Neural cell (in vitro differentiated cells): ENCODE measurements around the gene ABHD12B. TPM values are rescaled to one million over a fixed set of nuclear protein-coding genes. Genes with fewer than 3 reads are reported as not detected.
A peak's percentile ranks its signal among the peaks of the same experiment; 100 is the strongest.

Experiments used
- H2AFZ ChIP-seq: fragments of 200-600, 300-800 bp; sonication (generic), shearing (Covaris generic); 2 replicates; pipeline ENCODE4 v1.6.0; 2014; ENCODE audit warnings: low read depth, mild to moderate bottlenecking, antibody characterized with exemption, low read length, moderate library complexity
- H3F3A ChIP-seq: fragments of 200-600 bp; shearing (Covaris generic); 2 replicates; pipeline ENCODE4 v1.6.1; 2016; ENCODE audit warnings: mild to moderate bottlenecking, moderate library complexity, mixed read lengths, antibody characterized with exemption, low read length; ENCODE audit not compliant: insufficient read depth, poor library complexity, severe bottlenecking
- H3K27ac ChIP-seq: fragments of 200-600, 300-800 bp; sonication (generic), shearing (Covaris generic); 2 replicates; pipeline ENCODE4 v1.5.1; 2014; ENCODE audit warnings: mild to moderate bottlenecking, low read length, moderate library complexity
- H3K27me3 ChIP-seq: fragments of 300-800, 200-600 bp; sonication (generic), shearing (Covaris generic); 2 replicates; pipeline ENCODE4 v1.6.0; 2014; ENCODE audit warnings: mild to moderate bottlenecking, low read depth, low read length, moderate library complexity; ENCODE audit not compliant: insufficient read depth
- H3K36me3 ChIP-seq: fragments of 300-800, 200-600 bp; sonication (generic), shearing (Covaris generic); 2 replicates; pipeline ENCODE4 v1.5.1; 2014; ENCODE audit warnings: mild to moderate bottlenecking, antibody characterized with exemption, low read length, moderate library complexity; ENCODE audit not compliant: insufficient read depth
- H3K4me2 ChIP-seq: fragments of 300-800, 200-600 bp; sonication (generic), shearing (Covaris generic); 2 replicates; pipeline ENCODE4 v1.6.0; 2014; ENCODE audit warnings: mild to moderate bottlenecking, low read length
- H3K4me3 ChIP-seq: fragments of 300-800, 200-600 bp; sonication (generic), shearing (Covaris generic); 2 replicates; pipeline ENCODE4 v1.5.1; 2014; ENCODE audit warnings: mild to moderate bottlenecking, low read length, moderate library complexity
- H3K79me2 ChIP-seq: fragments of 200-600 bp; shearing (Covaris generic); replicated peaks from 2 replicates; pipeline ENCODE4 v1.6.0; 2014; ENCODE audit warnings: mild to moderate bottlenecking, low read length, moderate library complexity; ENCODE audit not compliant: insufficient read depth
- H3K9ac ChIP-seq: fragments of 300-800, 200-600 bp; sonication (generic), shearing (Covaris generic); 2 replicates; pipeline ENCODE4 v1.6.1; 2016; ENCODE audit warnings: mild to moderate bottlenecking, low read length, mixed read lengths
- H3K9me2 ChIP-seq: fragments of 200-600 bp; shearing (Covaris generic); 2 replicates; pipeline ENCODE4 v1.6.1; 2016; ENCODE audit warnings: mild to moderate bottlenecking, low read length, mixed read lengths; ENCODE audit not compliant: insufficient read depth
- H3K9me3 ChIP-seq: fragments of 200-600, 300-800 bp; sonication (generic), shearing (Covaris generic); 2 replicates; pipeline ENCODE4 v1.6.1; 2016; ENCODE audit warnings: mild to moderate bottlenecking, mixed run types, low read length, moderate library complexity, mixed read lengths
- H4K20me1 ChIP-seq: fragments of 200-600 bp; shearing (Covaris generic); 2 replicates; pipeline ENCODE4 v1.6.1; 2016; ENCODE audit warnings: mild to moderate bottlenecking, mixed run types; ENCODE audit not compliant: insufficient read depth
- CTCF ChIP-seq: fragments of 450-650 bp; IDR thresholded peaks from 2 replicates; pipeline ENCODE4 v1.5.1; 2014; ENCODE audit warnings: antibody characterized with exemption, mild to moderate bottlenecking, moderate library complexity; ENCODE audit not compliant: poor library complexity, severe bottlenecking
- EP300 ChIP-seq: fragments of 450-650 bp; conservative IDR thresholded peaks from 2 replicates; pipeline ENCODE4 v1.6.1; 2014; ENCODE audit warnings: antibody characterized with exemption, mild to moderate bottlenecking, moderate library complexity; ENCODE audit not compliant: poor library complexity, severe bottlenecking
- EZH2 ChIP-seq: fragments of 200-600, 300-800 bp; shearing (Covaris generic), sonication (generic); IDR thresholded peaks from 2 replicates; pipeline ENCODE4 v1.6.1; 2014; ENCODE audit warnings: antibody characterized with exemption, low read length, borderline replicate concordance, mild to moderate bottlenecking; ENCODE audit not compliant: insufficient read depth, poor library complexity, severe bottlenecking
- MXI1 ChIP-seq: fragments of 450-650 bp; conservative IDR thresholded peaks from 2 replicates; pipeline ENCODE4 v1.6.1; 2014; ENCODE audit warnings: antibody characterized with exemption, mild to moderate bottlenecking; ENCODE audit not compliant: poor library complexity, severe bottlenecking
- POLR2AphosphoS5 ChIP-seq: IDR thresholded peaks from 2 replicates; pipeline ENCODE4 v1.6.1; 2012
- RAD21 ChIP-seq: fragments of 450-650 bp; conservative IDR thresholded peaks from 2 replicates; pipeline ENCODE4 v1.6.1; 2014; ENCODE audit warnings: antibody characterized with exemption, mild to moderate bottlenecking, moderate library complexity
- REST ChIP-seq: IDR thresholded peaks from 2 replicates; pipeline ENCODE4 v1.6.1; 2012; ENCODE audit warnings: borderline replicate concordance
- SMC3 ChIP-seq: fragments of 450-650 bp; conservative IDR thresholded peaks from 2 replicates; pipeline ENCODE4 v1.6.1; 2014; ENCODE audit warnings: antibody characterized with exemption, mild to moderate bottlenecking, moderate library complexity; ENCODE audit not compliant: poor library complexity
- TAF1 ChIP-seq: IDR thresholded peaks from 2 replicates; pipeline ENCODE4 v1.6.1; 2012; ENCODE audit warnings: low read depth
- polyA plus RNA-seq: library from polyadenylated mRNA; depleted of rRNA; stranded (reverse); fragments of >200 nt; gene quantifications from 2 replicates; pipeline ENCODE4 v1.2.3, GENCODE V29; 2014

The ABHD12B gene
- polyA plus RNA-seq, 1 donor from 2014 or later: not detected

DNA sequence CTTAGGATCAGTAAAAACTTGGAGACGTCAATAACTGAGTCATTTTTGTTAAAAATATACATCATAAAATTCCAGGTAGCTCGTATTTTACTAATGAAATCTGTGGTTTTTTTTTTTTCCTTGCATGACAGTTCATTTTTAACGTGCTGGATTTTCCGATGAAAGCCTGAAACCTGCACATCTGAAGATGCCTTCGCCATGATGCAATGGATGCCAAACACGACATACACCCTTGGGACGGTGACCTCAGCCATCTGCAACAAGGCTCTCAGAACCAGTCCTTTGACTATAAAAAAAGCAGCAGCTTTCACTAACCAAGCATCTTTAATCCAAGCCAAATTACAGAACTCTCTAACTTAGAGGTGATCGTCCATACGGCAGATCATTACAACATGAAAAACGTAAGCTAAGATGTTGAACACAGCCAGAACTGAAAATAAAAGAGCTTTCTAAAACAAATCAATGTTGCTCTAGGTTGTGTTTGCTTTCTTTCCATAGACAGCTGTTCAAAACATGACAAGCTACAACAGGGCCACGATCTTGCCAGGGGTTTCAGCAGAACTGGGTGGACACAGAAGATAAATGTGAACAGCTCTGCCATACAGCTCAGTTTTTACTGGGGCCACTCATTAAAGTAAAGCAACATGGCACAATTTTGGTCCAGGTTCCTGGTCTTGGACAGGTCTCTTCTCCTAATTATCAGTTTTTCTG lies 48.6 kb upstream of the ABHD12B start:
- Histone ChIP-seq H3K36me3 (no peaks in the 10 kb centered on the region), H3K9me2 (no peaks in the 10 kb centered on the region), H3K27ac (no peak overlapping the region), H4K20me1 (no peaks in the 10 kb centered on the region), H3K27me3 (no peaks in the 10 kb centered on the region), H3K9me3 (no peaks in the 10 kb centered on the region), H3F3A (peaks cover 12% of the 10 kb centered on the region), H3K4me3 (no peak overlapping the region), H3K4me2 (no peak overlapping the region), H3K79me2 (peaks cover 99% of the 10 kb centered on the region), H3K9ac (no peak overlapping the region), H2AFZ (no peak overlapping the region)
- TF ChIP-seq EZH2 (no peak), POLR2AphosphoS5 (no peak), RAD21 (no peak), EP300 (no peak), SMC3 (no peak), CTCF (no peak), MXI1 (no peak), TAF1 (no peak), REST (no peak)

DNA sequence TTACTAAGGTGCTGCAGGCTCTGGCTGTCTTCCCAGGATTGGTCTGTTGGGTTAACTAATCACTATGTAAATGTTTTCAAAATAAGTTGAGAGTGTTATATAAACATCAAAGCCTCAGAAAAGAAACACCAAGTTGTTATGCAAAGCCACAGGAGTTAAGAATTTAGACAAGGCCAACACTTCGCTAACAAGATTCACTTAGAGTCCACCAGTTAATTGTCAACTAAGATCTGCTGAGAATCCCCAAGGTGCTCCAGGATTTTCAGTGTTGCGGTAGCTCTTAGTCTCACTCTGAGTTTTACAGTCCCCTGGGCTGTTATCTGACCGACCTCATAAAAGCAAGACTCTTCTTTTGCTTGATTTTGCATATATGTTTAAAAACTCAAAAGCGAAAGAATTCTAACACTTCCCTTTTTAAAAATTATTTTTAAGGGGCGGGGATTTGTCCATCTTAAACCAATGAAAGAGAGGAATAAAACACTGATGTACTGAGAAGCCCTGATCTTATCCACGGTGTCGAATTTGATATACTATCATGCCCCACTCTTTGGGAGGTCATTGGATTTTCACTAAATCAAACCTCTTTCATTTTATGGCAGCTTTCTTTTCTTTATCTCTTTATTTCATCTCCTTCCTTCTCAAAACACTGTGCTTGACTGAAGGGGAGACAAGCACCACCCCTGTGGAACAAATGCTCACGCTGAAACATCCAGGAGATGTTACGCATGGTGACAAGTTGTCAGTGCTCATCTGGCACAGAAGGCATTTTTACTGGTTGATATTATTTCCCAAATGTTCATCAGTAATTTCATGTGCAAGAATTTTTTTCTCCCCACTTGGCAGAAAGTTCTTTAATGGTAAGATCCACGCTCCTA lies 47.9 kb upstream of the ABHD12B start:
- TF ChIP-seq RAD21: no peak
- no peak for TF ChIP-seq EP300
- TF ChIP-seq MXI1: no peak
- no peak for TF ChIP-seq POLR2AphosphoS5
- no peak for TF ChIP-seq REST
- TF ChIP-seq EZH2: no peak
- TF ChIP-seq TAF1: no peak
- TF ChIP-seq SMC3: no peak
- TF ChIP-seq CTCF: no peak
- peak overlapping the region; percentile 6 for H3K4me3 ChIP-seq

More for the DNA sequence above, 47.9 kb upstream of the ABHD12B start:
- no peaks in the 10 kb centered on the region for H4K20me1 ChIP-seq
- H3K27ac ChIP-seq: no peak overlapping the region
- H2AFZ ChIP-seq: no peak overlapping the region
- H3K79me2 ChIP-seq: peaks cover 93% of the 10 kb centered on the region
- H3K9me3 ChIP-seq: no peaks in the 10 kb centered on the region
- H3K9ac ChIP-seq: no peak overlapping the region
- no peaks in the 10 kb centered on the region for H3K9me2 ChIP-seq
- no peaks in the 10 kb centered on the region for H3K36me3 ChIP-seq
- H3K4me2 ChIP-seq: no peak overlapping the region
- no peaks in the 10 kb centered on the region for H3K27me3 ChIP-seq
- H3F3A ChIP-seq: peaks cover 12% of the 10 kb centered on the region
